ENCODE data around the gene CASP4.

The CASP4 gene

GRCh38 chr11:104968355-104968855 lies at the start of gene CASP4:
Gene CASP4 (minus strand): TSS chr11:104968574. CDS start chr11:104968525, 49 bp downstream.
- no peaks in the 10 kb centered on the region for H3K27me3 ChIP-seq (ENCODE audit: control insufficient read depth, insufficient read depth, low read length)
- no peak within 1 kb of the TSS; the same call in 1 of the 2 replicates for H3K4me3 ChIP-seq (ENCODE audit: low read depth, low read length)
- peaks cover 12% of the 10 kb centered on the region for H3K9me3 ChIP-seq (ENCODE audit: control insufficient read depth, insufficient read depth, low read length)
- H3K9ac ChIP-seq (ENCODE audit: low read depth, low read length), result peak within 1 kb of the TSS; percentile 17; the same call in 1 of the 2 replicates
- no peak within 1 kb of the TSS for H3K27ac ChIP-seq (ENCODE audit: low read depth, low read length)
- H3K36me3 ChIP-seq (ENCODE audit: control insufficient read depth, insufficient read depth, low read length), result no peaks in the 10 kb centered on the region
- H3K4me1 ChIP-seq (ENCODE audit: control insufficient read depth, insufficient read depth, low read length), result peaks cover 9% of the 10 kb centered on the region; the same call in 1 of the 2 replicates

- Histone ChIP-seq H3K27me3 (ENCODE audit: control insufficient read depth, insufficient read depth, low read length) (no peaks in the 10 kb centered on the region), H3K36me3 (ENCODE audit: control insufficient read depth, insufficient read depth, low read length) (no peaks in the 10 kb centered on the region), H3K27ac (ENCODE audit: low read depth, low read length) (no peak overlapping the region), H3K9me3 (ENCODE audit: control insufficient read depth, insufficient read depth, low read length) (no peaks in the 10 kb centered on the region), H3K9ac (ENCODE audit: low read depth, low read length) (no peak overlapping the region), H3K4me3 (ENCODE audit: low read depth, low read length) (no peak overlapping the region), H3K4me1 (ENCODE audit: control insufficient read depth, insufficient read depth, low read length) (no peaks in the 10 kb centered on the region; the same call in 1 of the 2 replicates)
Observed at GRCh38 chr11:105007463-105007862, 39.1 kb upstream of the CASP4 start.

GRCh38 chr11:105005451-105005845 lies 37.1 kb upstream of the CASP4 start:
- Histone ChIP-seq H3K9me3 (ENCODE audit: control insufficient read depth, insufficient read depth, low read length) (no peaks in the 10 kb centered on the region), H3K36me3 (ENCODE audit: control insufficient read depth, insufficient read depth, low read length) (no peaks in the 10 kb centered on the region), H3K4me3 (ENCODE audit: low read depth, low read length) (no peak overlapping the region), H3K27ac (ENCODE audit: low read depth, low read length) (no peak overlapping the region), H3K27me3 (ENCODE audit: control insufficient read depth, insufficient read depth, low read length) (no peaks in the 10 kb centered on the region), H3K4me1 (ENCODE audit: control insufficient read depth, insufficient read depth, low read length) (no peaks in the 10 kb centered on the region; the same call in 1 of the 2 replicates), H3K9ac (ENCODE audit: low read depth, low read length) (no peak overlapping the region)

GRCh38 chr11:105004021-105004420 lies 35.6 kb upstream of the CASP4 start:
- Histone ChIP-seq H3K9ac (ENCODE audit: low read depth, low read length) (no peak overlapping the region), H3K27ac (ENCODE audit: low read depth, low read length) (no peak overlapping the region), H3K4me3 (ENCODE audit: low read depth, low read length) (no peak overlapping the region), H3K27me3 (ENCODE audit: control insufficient read depth, insufficient read depth, low read length) (no peaks in the 10 kb centered on the region), H3K4me1 (ENCODE audit: control insufficient read depth, insufficient read depth, low read length) (no peaks in the 10 kb centered on the region; the same call in 1 of the 2 replicates), H3K9me3 (ENCODE audit: control insufficient read depth, insufficient read depth, low read length) (no peaks in the 10 kb centered on the region), H3K36me3 (ENCODE audit: control insufficient read depth, insufficient read depth, low read length) (no peaks in the 10 kb centered on the region)

DNA sequence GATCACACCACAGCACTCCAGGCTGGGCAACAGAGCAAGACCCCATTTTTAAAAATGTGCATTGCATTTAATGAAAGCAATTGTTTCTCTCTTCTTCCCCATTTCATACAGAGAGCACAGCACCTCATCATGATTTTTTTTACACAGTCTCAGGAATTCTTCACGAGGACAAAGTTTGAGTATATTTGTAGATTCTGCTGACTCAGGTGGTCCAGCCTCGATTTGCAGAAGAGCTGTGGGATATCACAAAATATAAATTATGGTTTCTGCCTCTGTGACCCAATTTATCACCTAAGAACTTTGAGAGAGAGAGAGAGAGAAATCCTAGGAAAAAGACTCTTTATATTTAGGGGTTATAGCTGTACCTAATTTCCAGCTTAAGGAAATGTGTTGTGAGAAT lies 34.8 kb upstream of the CASP4 start:
- no peaks in the 10 kb centered on the region for H3K36me3 ChIP-seq (ENCODE audit: control insufficient read depth, insufficient read depth, low read length)
- H3K27me3 ChIP-seq (ENCODE audit: control insufficient read depth, insufficient read depth, low read length), result no peaks in the 10 kb centered on the region
- no peak overlapping the region for H3K27ac ChIP-seq (ENCODE audit: low read depth, low read length)
- H3K9me3 ChIP-seq (ENCODE audit: control insufficient read depth, insufficient read depth, low read length), result no peaks in the 10 kb centered on the region
- H3K9ac ChIP-seq (ENCODE audit: low read depth, low read length), result no peak overlapping the region
- H3K4me1 ChIP-seq (ENCODE audit: control insufficient read depth, insufficient read depth, low read length), result no peaks in the 10 kb centered on the region; the same call in 1 of the 2 replicates
- H3K4me3 ChIP-seq (ENCODE audit: low read depth, low read length), result no peak overlapping the region

DNA sequence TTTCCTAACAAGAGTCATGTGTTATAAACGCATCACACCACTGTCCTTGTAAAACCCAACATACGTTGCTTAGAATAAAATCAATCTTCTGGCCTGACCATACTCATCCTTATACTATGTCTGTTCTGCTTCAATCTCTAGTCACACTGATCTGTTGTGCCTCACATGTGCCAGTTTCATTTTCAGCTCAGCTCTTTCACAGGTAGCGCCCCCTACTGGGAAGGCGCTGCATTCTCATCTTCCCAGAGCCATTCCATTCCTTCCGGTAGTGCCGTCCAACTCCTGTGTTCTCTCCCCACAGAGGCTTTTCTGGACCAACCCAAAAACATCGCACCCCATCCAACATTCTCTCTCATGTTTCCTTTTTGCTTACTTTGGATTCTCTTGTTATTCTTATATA lies 32.4 kb upstream of the CASP4 start:
- Histone ChIP-seq H3K9me3 (ENCODE audit: control insufficient read depth, insufficient read depth, low read length) (no peaks in the 10 kb centered on the region), H3K27ac (ENCODE audit: low read depth, low read length) (no peak overlapping the region), H3K4me1 (ENCODE audit: control insufficient read depth, insufficient read depth, low read length) (no peaks in the 10 kb centered on the region; the same call in 1 of the 2 replicates), H3K27me3 (ENCODE audit: control insufficient read depth, insufficient read depth, low read length) (no peaks in the 10 kb centered on the region), H3K36me3 (ENCODE audit: control insufficient read depth, insufficient read depth, low read length) (no peaks in the 10 kb centered on the region), H3K4me3 (ENCODE audit: low read depth, low read length) (no peak overlapping the region), H3K9ac (ENCODE audit: low read depth, low read length) (no peak overlapping the region)

GRCh38 chr11:105000167-105000566 lies 31.8 kb upstream of the CASP4 start:
- Histone ChIP-seq H3K4me3 (ENCODE audit: low read depth, low read length) (no peak overlapping the region), H3K9ac (ENCODE audit: low read depth, low read length) (no peak overlapping the region), H3K4me1 (ENCODE audit: control insufficient read depth, insufficient read depth, low read length) (no peaks in the 10 kb centered on the region; the same call in 1 of the 2 replicates), H3K27ac (ENCODE audit: low read depth, low read length) (no peak overlapping the region), H3K27me3 (ENCODE audit: control insufficient read depth, insufficient read depth, low read length) (no peaks in the 10 kb centered on the region), H3K9me3 (ENCODE audit: control insufficient read depth, insufficient read depth, low read length) (no peaks in the 10 kb centered on the region), H3K36me3 (ENCODE audit: control insufficient read depth, insufficient read depth, low read length) (no peaks in the 10 kb centered on the region)

DNA sequence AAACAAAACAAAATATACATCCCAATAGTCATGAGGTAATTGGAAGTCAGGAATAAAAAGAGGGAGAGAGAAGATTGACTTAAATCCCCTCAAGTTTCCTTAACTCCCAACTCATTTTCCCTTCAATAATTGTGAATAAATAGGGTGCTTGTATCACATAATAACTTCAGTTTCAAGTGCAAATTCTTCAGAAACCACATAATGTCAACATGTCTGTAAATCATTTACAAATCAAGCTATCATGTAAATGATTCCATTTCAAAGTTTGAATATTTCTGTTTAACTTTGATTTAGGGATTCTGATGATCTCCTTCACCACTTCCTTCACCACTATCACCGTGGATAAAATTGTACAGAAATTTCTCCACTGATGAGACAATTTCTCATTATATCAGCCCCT lies 31.3 kb upstream of the CASP4 start:
- no peak overlapping the region for H3K4me3 ChIP-seq (ENCODE audit: low read depth, low read length)

GRCh38 chr11:104997288-104997687 lies 28.9 kb upstream of the CASP4 start:
- Histone ChIP-seq H3K4me1 (ENCODE audit: control insufficient read depth, insufficient read depth, low read length) (no peaks in the 10 kb centered on the region), H3K9ac (ENCODE audit: low read depth, low read length) (no peak overlapping the region), H3K27ac (ENCODE audit: low read depth, low read length) (no peak overlapping the region), H3K36me3 (ENCODE audit: control insufficient read depth, insufficient read depth, low read length) (no peaks in the 10 kb centered on the region), H3K9me3 (ENCODE audit: control insufficient read depth, insufficient read depth, low read length) (no peaks in the 10 kb centered on the region), H3K4me3 (ENCODE audit: low read depth, low read length) (no peak overlapping the region), H3K27me3 (ENCODE audit: control insufficient read depth, insufficient read depth, low read length) (no peaks in the 10 kb centered on the region)

More for the DNA sequence above, 31.3 kb upstream of the CASP4 start:
- Histone ChIP-seq H3K9ac (ENCODE audit: low read depth, low read length) (no peak overlapping the region), H3K27ac (ENCODE audit: low read depth, low read length) (no peak overlapping the region), H3K4me1 (ENCODE audit: control insufficient read depth, insufficient read depth, low read length) (no peaks in the 10 kb centered on the region), H3K9me3 (ENCODE audit: control insufficient read depth, insufficient read depth, low read length) (no peaks in the 10 kb centered on the region), H3K27me3 (ENCODE audit: control insufficient read depth, insufficient read depth, low read length) (no peaks in the 10 kb centered on the region), H3K36me3 (ENCODE audit: control insufficient read depth, insufficient read depth, low read length) (no peaks in the 10 kb centered on the region)

DNA sequence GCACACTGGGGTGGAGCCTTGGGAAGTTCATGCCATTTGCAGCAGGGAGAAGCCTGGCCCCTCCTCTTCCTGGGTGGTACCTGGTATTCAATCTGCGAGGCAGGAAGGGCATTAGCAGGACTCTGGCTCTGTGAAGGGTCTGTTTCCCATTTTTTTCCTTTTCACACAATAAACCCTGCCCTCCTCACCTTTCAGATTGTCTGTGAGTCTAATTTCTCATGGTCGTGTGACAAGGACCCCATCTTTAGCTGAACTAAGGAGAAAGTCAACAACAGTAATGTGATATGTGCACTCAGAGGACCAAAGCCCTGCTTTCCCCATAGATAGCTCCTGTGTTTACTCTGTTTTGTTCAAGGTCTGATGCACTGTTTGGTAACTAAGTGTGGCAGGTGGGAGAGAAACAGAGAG lies 26.6 kb upstream of the CASP4 start:
- Histone ChIP-seq H3K27ac (ENCODE audit: low read depth, low read length) (no peak overlapping the region), H3K36me3 (ENCODE audit: control insufficient read depth, insufficient read depth, low read length) (no peaks in the 10 kb centered on the region), H3K4me1 (ENCODE audit: control insufficient read depth, insufficient read depth, low read length) (no peaks in the 10 kb centered on the region), H3K9ac (ENCODE audit: low read depth, low read length) (no peak overlapping the region), H3K9me3 (ENCODE audit: control insufficient read depth, insufficient read depth, low read length) (no peaks in the 10 kb centered on the region), H3K4me3 (ENCODE audit: low read depth, low read length) (no peak overlapping the region), H3K27me3 (ENCODE audit: control insufficient read depth, insufficient read depth, low read length) (no peaks in the 10 kb centered on the region)

- Histone ChIP-seq H3K4me1 (ENCODE audit: control insufficient read depth, insufficient read depth, low read length) (no peaks in the 10 kb centered on the region), H3K36me3 (ENCODE audit: control insufficient read depth, insufficient read depth, low read length) (no peaks in the 10 kb centered on the region), H3K4me3 (ENCODE audit: low read depth, low read length) (no peak overlapping the region), H3K27me3 (ENCODE audit: control insufficient read depth, insufficient read depth, low read length) (no peaks in the 10 kb centered on the region), H3K9me3 (ENCODE audit: control insufficient read depth, insufficient read depth, low read length) (no peaks in the 10 kb centered on the region; the same call in 1 of the 2 replicates), H3K27ac (ENCODE audit: low read depth, low read length) (no peak overlapping the region), H3K9ac (ENCODE audit: low read depth, low read length) (no peak overlapping the region)
Observed at GRCh38 chr11:104992781-104993180, 24.4 kb upstream of the CASP4 start.

Data from HUES48 (cell line).